NK-92 (cell line): ENCODE data around the gene CDS2.

Experiments
- DNase-seq: peaks from one replicate; lab custom pipeline; 2025; ENCODE audit not compliant: unreplicated experiment; lab: John Stamatoyannopoulos, UW

CDS2 gene

DNA sequence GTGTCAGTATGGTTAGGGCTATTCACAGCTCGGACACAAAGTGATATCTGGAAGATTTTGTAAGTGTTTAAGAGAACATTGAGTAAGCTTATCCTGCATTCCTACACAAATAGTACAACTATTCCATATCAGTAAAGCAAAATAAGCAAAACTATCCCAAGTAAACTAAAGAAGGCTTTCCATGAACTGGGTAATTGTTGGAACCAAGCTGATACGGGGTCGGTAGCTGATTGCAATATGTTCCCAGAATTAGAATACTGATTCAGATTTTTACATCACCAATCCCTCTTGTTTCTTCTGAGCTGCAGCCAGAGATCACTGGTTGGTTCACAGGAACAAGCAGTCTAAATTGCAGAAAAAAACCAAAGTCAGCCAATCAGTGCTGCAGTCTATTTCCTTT is 54.1 kb downstream of the CDS2 start:
- DNase-seq = no peak

DNA sequence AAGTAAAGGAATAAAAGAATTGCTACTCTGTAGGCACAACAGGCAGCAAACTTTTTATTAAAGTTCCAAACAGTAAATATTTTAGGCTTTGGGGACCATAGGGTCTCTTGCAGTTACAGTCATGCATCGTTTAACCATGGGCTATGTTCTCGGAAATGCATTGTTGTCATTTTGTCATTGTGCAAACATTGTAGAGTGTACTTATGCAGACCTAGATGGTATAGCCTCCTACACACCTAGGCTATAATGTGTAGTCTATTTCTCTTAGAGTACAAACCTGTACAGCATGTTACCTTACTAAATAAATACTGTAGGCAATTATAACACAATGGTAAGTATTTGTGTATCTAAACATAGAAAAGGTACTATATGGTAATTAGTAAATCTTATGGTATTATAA is 54.7 kb downstream of the CDS2 start:
- DNase-seq = no peak

DNA sequence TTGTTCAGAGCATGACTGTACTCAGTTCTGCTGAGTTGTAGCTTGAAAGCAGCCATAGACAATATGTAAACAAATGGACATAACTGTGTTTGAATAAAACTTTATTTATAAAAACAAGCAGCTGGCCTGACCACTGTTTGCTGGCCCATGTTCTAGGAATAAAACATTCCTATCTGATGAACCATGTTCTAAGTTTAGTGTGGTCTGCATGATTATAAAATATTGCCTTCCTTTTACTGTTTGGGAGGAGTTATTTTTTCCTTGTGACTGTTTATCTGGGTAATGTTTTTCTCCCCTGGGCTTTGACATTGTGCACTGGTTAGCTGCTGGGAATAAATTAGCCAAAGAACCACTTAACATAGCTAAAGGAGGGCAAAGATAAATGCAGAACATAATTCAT is 55.1 kb downstream of the CDS2 start:
- DNase-seq = no peak

DNA sequence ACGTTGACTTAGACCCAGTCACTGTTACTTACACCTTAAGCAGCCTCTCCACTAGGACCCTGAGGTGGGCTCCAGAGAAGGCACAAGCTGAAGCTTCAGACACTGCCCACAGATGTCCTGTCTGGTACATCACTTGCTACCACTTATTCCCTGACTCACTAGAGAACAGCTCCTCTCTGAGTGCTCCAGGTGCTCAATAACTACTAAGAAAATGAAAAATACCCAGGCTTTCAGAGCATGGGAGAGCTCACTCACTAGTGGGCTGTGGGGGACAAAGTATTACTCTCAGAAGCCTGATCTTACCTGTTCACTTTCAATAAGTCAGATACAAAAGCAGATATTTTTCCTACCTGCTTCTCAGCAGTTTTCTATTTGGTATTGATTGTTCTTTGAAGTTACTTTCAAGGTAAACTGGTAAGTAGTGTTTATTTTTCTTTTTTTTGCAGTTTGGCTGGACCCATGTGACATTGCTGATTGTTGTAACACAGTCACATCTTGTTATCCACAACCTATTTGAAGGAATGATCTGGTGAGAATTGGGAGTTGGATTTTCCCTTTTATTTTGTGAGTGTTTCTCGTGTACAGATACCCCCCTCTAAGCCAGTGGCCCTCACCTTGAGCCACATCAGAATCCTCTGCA is 55.9 kb downstream of the CDS2 start:
- no peak for DNase-seq

DNA sequence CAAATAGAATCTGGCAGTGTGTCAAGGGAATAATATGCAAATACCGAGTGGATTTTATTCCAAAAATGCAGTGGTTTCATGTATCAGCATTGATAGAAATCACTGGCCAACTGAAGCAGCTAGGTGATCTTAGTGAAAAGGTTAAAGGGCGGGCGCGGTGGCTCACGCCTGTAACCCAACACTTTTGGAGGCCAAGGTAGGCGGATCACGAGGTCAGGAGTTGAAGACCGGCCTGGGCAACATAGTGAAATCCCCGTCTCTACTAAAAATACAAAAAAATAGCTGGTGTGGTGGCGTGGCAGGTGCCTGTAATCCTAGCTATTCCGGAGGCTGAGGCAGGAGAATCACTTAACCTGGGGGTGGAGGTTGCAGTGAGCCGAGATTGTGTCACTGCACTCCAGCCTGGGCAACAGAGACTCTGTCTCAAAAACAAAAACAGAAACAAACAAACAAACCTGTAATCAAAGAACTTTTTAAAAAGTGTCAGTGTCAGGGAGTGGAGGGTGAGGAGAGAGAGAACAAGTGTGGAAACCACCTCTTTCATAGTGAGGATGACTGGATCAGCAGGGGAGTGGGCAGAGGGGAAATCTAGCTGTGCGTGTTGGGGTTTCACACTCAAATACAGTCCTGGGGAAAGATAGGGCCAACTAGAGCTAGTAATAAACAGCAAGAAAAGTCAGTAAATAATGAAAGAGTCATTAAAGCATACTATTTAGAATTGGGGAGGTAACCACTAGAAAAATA is 57.1 kb downstream of the CDS2 start:
- no peak for DNase-seq

DNA sequence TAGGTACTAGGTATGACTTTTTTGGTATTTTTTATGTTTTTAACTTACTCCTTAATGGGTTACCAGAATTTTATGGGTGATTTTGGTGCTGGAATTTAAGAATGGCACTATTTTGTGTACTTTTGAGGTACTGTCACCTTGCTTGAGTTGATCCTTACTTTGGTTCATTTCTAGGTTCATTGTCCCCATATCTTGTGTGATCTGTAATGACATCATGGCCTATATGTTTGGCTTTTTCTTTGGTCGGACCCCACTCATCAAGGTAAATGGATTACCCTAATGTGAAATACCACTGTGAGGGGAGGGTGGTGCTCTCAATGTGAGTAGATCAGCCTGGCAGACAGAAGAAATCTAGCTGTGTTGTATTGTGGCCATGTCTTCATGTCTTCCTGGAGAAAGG is 57.9 kb downstream of the CDS2 start:
- no peak for DNase-seq

DNA sequence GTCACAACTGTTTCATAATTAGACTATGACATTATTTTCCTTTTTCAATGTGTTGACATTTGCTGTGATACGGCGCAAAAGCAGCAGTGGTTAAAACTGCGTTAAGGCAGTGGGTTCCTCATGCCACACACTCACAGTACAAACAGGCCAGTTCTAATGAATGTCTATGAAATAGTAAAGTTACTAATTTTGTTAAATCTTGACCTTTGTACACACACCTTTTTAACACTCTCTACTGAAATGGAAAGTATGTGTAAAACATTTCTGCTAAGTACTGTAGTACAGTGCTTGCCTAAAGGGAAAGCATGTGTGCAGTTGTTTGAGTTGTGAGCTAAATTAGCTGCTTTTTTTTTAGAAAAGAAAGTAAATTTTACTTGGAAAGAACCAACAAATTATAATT is 60.3 kb downstream of the CDS2 start:
- no peak for DNase-seq

DNA sequence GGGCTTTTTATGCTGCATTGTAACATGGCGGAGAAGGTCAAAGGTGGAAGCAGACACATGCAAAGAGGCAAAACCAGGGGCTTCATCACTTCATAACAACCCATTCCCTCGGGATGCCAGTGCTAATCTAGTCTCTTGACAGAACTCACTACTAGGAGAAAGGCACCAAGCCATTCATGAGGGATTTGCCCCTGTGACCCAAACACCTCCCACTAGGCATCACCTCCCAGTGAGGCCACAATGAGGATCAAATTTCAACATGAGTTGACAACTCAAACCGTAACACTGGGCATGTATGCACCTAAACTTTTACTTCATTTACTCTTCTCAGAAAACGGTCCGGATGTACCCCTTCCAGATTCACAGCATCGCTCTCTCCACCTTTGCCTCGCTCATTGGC is 61.9 kb downstream of the CDS2 start:
- DNase-seq = no peak

DNA sequence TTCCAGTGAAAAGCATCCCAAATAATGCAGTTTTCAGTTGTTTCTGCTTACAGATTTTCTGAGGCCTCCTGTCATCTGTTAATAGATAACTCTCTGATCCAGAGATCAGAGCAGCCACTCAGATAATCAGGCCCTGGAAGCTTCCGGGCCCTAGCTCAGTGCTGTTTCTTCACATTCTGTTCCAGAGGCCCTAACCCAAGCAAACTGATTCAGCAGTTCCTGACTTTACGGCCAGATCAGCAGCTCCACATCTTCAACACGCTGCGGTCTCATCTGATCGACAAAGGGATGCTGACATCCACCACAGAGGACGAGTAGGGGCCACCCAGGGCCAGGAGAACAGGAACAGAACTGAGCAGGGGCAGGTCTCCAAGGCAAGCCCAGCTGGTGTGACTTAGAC is 63.1 kb downstream of the CDS2 start:
- no peak for DNase-seq

DNA sequence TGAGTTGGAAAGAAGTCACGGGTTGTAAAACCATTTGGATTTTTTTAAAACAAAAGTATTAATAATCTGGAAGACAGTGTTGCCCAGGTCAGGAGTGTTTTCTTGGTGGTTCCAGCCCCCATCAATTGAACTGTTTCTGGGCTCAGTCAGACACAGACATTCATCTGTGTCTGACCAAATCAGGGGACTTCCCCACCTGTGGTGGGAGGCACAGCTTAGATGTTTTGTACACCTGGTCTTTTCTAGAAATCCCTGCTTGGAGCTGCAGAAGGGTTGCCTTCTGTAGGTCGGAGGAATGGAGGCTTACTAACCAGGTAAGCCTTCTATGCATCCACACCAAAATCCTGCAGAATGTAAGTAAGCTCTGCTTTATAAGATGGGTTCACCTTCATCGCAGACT is 63.6 kb downstream of the CDS2 start:
- no peak for DNase-seq

DNA sequence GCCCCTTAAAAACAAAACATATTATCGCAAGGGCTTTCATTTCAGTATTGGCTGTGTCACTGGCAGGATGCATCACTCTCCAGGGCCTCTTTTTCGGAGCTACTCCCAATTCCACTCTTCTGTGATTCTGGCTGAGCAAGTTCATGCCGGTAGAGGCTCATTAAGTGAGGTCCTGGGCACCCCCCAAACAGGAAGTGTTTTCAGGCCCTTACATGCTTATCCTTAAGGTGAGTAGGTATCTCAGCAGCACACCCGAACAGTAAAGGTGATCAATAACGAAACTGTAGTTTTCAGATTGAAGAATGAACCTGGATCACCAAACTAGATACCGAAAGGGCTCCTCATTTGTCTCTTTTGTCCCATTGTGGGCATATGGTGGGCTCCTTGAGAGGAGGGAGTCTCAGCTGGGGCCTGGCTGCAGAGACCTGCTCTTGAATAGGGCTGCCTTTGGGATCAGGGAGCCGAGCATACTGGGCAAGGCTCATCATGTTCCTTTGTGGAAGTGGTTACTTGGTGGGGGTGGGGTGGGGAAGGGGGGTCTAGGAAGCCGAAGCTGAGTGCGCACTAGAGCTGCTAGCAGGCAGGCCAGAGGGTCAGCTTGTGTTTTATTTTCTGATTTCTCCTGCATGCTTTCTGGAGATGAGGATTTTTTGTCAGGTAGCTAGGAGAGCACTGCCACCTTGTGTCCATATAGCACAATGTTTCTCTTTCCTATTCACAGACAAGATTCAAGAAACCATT is 65.2 kb downstream of the CDS2 start:
- no peak for DNase-seq

DNA sequence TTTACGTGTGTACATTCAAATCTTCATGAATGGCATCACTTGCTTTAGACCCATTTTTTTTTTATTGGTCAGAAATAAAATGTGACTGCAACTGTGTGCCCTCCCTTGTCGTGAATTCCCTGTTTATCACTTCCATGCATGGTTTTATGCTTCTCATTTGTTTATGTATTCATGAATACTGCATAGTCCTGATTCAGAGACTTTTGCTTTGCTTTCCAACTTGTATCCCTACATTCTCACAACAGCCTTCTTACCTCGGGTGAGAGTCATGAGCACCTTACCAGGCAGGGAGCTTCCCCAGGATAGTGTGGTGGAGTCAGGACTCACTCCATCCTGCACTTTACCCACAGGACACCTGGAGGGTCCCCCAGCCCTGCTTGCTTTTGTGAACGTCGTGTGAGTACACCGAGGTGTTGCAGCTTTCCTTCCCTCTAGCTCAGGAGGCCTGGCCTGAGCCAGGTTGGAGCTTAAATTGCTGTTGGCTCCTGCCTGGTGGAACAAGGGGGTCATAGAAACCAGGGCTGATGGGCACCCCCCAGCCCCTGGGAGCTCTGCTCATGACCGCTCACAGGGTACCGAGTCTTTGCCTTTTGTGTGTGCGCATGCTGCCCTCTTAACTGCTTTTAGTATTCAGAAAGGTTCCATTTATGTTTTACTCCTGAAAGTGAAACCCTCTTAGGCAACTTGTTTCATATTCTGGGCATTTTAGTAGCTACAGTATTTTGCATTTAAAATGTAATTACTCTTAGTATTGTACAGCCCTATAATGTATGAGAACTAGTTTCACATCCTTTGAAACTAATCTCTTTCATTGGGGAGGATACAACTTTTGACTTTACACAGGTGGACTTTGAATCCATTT is 66.0 kb downstream of the CDS2 start:
- no peak for DNase-seq

DNA sequence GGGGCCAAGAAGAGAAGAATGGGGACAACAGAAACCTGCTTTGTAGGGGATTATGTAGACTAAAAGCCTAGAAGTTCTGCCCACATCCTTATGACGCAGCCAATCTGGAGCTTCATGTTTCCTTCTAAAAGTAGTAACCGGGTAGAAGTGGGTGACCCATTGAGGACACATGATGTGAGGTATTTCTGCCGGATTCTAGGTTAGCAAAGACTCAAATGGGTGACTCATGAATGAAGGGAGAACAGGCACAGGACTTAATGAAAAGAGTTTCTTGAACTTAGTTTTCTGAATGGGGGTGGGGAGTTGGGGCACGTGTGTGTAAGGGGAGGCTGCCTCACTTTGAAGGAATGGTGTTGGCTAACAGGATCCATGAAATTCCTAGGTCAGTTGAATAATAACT is 68.8 kb downstream of the CDS2 start:
- DNase-seq = no peak

DNA sequence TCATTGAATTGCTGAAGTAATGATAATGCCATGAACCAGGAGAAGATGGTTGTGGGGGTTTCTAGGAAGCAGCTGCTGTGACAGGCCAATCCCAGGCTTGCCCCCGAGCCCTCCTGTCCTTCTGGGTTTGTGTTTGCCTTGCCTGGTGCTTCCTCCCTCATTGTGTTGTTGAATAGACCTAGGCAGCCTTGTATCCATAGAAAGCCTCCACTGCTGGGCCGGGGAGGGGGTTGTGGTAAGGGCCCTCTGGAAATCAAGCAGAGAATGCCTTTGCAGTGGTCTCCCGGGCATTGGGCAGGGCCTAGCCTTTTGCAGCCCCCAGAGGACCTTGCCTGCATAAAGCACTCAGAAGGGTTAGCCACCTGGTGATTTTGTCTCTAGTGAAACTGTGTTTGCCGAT is 69.3 kb downstream of the CDS2 start:
- DNase-seq = no peak

DNA sequence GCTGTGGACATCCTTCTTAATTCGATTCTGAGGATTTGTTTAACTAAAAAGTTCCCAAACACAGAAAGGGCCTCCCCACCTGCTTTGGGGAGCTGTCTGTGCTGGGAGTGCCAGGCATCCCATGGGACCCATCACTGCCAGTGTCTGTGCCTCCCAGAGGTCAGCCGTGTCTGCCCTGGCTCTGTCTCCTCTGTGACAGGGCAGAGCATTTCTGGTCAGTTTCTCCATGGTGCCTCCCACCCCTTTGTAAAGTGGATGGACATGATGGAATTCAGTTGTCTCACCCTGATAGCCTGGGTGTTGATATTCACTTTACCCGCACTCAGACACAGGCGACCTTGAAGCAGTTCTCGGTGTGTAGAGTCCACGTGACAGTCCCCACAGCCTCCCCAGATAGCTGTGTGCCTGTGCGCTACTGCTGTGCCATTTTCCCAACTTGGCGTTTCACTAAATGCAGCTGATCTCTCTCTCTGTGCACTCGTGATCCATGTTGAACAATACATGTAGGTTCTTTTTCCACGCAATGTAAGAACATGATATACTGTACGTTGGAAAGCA is 70.5 kb downstream of the CDS2 start:
- no peak for DNase-seq

DNA sequence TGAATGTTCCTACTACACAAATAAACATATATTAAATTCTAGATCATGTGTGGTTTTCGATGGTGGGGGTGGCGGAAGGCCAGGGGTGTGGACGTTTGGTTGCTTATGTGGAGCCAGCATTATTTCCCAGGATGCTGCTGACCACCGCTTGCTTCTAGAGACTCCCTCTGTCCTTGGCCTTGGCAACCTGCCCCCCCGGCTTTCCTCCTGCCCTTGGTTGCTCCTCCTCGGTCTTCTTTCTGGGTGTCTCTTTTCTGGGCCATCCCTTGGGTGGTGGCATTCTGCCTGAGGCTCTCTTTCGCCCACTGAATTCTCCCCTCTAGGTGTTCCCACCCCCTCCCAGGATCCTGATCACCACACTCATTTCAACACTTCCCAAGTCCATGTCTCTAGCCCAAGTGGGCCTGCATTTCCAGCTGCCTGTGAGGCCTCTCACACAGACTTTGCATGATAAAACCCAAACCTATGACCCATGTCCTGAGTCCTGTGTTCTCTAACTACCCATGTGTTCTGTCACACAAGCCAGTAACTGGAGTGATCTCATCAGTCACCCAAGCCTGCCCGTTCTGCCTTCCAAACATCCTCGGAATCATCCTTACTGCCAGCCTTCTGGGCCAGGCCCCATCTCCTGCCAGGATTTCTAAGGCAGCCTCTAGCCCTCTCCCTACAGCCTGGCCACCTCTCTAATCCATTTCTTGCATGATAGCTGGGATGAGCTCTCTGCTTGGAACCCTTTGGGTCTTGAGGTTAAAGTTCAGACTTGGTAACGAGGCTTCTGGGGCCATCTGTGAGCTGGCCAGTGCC is 71.2 kb downstream of the CDS2 start:
- no peak for DNase-seq

DNA sequence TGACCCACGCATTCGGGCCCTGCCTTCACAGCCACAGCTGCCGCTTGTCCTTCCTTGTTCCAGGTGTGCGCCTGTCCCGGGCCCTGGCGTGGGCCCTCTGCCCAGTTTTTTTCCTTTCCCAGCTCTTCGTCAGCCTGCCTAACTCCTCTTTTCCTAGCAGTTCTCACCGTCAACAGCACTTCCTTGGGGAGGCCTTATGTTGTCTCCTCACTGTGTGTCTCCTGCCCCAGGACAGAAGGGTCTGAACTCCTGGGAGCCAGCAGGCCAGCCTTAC is 71.8 kb downstream of the CDS2 start:
- no peak for DNase-seq

DNA sequence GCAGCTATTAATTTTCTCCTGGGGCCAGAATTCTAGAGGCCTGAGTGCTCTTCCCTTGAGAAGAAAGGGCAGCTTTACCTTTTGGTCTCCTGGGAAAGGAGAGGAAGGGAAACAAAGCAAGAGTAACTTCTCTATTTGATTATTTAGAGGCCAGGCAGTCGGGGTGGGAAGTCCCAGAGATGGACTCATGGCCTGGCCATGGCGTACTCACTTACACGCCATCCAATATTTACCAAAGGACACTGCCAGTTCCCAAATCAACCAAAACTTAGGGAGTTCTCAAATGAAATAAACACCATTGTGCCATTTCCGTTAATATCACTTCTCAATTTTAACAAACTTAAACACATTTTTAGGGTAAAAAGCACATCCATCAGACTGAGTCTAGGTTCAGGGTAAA is 76.6 kb downstream of the CDS2 start:
- DNase-seq = no peak

DNA sequence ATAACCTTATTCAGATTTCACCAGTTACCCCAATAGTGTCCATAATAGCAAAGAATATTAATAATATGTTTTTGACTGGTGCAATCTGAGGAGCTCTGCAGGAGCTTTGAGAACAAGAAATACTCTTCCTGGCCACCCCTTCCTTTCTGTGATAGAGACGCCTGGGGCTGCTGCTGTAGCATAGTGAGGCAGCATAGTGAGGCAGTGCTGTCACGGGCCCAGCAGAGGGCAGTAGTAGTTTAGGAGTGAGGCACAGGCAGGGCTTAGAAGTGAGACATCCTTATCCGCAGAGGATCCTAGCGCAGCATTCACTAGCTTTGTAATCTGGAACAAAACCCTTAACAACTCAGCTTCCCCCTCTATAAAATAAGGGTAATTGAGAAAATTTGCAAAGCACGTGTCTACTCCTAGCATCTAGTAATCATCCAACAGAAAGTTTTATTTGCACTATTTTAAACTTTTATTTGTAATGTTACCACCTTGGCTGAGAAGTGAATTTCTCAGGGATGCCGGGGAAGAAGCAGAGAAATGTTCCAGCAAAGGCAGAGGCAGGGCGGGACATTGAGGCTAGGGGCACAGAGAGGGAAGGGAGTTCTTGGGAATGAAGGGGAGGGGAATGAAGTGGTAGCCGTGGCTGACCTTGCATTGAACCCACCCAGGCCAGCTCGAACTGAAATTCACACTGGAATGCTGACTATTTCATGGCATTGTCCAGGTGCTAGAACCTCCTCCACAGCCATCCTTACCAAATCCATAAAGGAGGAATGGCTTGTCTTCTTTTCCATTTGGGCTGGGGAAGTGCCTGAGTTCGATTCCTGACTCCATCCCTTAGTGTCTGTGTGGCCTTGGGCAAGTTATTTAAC is 78.8 kb downstream of the CDS2 start:
- DNase-seq = no peak

DNA sequence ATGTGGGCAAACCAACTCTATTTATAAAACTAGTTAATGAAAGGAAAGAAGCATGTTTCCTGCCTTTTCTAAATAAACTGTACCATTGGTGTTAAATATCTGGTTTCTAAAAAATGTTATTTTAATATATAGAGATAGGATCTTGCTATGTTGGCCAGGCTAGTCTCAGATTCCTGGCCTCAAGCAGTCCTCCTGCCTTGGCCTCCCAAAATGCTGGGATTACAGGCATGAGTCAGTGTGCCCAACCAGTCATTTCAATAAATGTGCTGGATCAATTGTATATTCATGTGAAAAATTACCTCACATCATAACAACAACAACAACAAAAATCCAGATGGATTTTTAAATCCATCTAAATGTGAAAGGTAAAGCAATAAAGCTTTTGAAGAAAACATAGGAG is 80.3 kb downstream of the CDS2 start:
- DNase-seq = no peak
